Measurements from ENCODE around the gene MRPL43. TPM values are rescaled to one million over a fixed set of nuclear protein-coding genes. Genes with fewer than 3 reads are reported as not detected.
A peak's percentile ranks its signal among the peaks of the same experiment; 100 is the strongest.

The MRPL43 gene
- total and polyA plus RNA-seq, 2 donors (not counting 1 experiment from before 2014, with no cell fraction given) = 56.2 to 99.4 TPM

- POLR2A ChIA-PET = no interaction called here
- peak overlapping the region; percentile 96 for H3K4me2 ChIP-seq (replicated peaks; ENCODE audit: low read depth, low read length, poor library complexity, severe bottlenecking)
- H3K4me3 ChIP-seq (ENCODE audit: control extremely low read depth in 1 of 5, extremely low read depth in 1 of 5, insufficient read depth in 1 of 5, low read depth in 2 of 5, low read length in 4 of 5) = peak overlapping the region in 4 of 5 experiments; percentile 16 to 60 (median 48)
Observed at GRCh38 chr10:100968863-100969186, 18.5 kb downstream of the MRPL43 start.

More at GRCh38 chr10:100968863-100969186, 18.5 kb downstream of the MRPL43 start:
- Mint-ChIP-seq H3K4me3 (peak overlapping the region; percentile 63), H3K9me3 (ENCODE audit: insufficient read depth) (no peaks in the 10 kb centered on the region), H3K27ac (no peak overlapping the region), H3K27me3 (no peaks in the 10 kb centered on the region), H3K4me1 (peaks cover 16% of the 10 kb centered on the region)
- intact Hi-C loops (cut with micrococcal nuclease) = no loop called here
- no peaks in the 10 kb centered on the region for H3K79me2 ChIP-seq (ENCODE audit: control insufficient read depth, insufficient read depth, low read length)
- ATAC-seq (ENCODE audit: low read depth) (no peak), DNase-seq (no peak)
- H2AFZ ChIP-seq (ENCODE audit: insufficient read depth, low read depth, low read length, poor library complexity, severe bottlenecking) = peak overlapping the region; percentile 58
- no peak overlapping the region for H3K27ac ChIP-seq (ENCODE audit: low read length in 2 of 2)
- no peak for TF ChIP-seq CTCF (IDR thresholded peaks at IDR 0.05)
- no peak for TF ChIP-seq EZH2 (IDR thresholded peaks at IDR 0.05; ENCODE audit: borderline replicate concordance, insufficient read depth, low read depth, low read length, poor library complexity, severe bottlenecking)
- 40% methylated on average over 7 of the region's 9 CpGs for WGBS (ENCODE audit: insufficient coverage)
- H3K27me3 ChIP-seq (replicated peaks in 1 of 4; ENCODE audit: control extremely low read depth in 1 of 4, control insufficient read depth in 3 of 4, insufficient read depth in 4 of 4, low read length in 3 of 4) = no peaks in the 10 kb centered on the region
- no peaks in the 10 kb centered on the region for H3K9me3 ChIP-seq (ENCODE audit: control extremely low read depth in 1 of 3, control insufficient read depth in 2 of 3, insufficient read depth in 1 of 3, low read length in 2 of 3)
- no peaks in the 10 kb centered on the region for H4K20me1 ChIP-seq (ENCODE audit: control insufficient read depth, insufficient read depth, low read length, poor library complexity, severe bottlenecking)
- peaks cover 4 to 16% of the 10 kb centered on the region in 2 experiments for H3K36me3 ChIP-seq (replicated peaks in 1 of 2; ENCODE audit: control extremely low read depth in 1 of 2, control insufficient read depth in 1 of 2, extremely low read depth in 1 of 2, insufficient read depth in 2 of 2, low read length in 1 of 2)
- H3K4me1 ChIP-seq (ENCODE audit: control insufficient read depth in 2 of 2, insufficient read depth in 2 of 2, low read length in 2 of 2) = peaks cover 13 to 17% of the 10 kb centered on the region in 2 donors
- peak overlapping the region; percentile 42 for H3K9ac ChIP-seq (ENCODE audit: low read length)
- CTCF ChIA-PET = interaction anchor here (1.0 to 5.4 kb wide), 8 partner anchors 11 to 49 kb away, joined by 3 to 25 read pairs (median 4); partner anchors contain the start of gene LZTS2

Data from B cell (primary cell).